Stimulated activated CD4-positive, alpha-beta T cell treated with anti-CD3 and anti-CD28 coated beads, TNF-alpha, amount 100 ng/mL, for 48 hours (primary cell): ENCODE measurements around the gene NHLH1.

ENCODE experiments used
- DNase-seq, 3 donors: peaks; one replicate each; pipeline ENCODE4 v3.0.0-alpha.2; 2020; ENCODE audit warnings: low read depth in 3 of 3

The NHLH1 gene

DNA sequence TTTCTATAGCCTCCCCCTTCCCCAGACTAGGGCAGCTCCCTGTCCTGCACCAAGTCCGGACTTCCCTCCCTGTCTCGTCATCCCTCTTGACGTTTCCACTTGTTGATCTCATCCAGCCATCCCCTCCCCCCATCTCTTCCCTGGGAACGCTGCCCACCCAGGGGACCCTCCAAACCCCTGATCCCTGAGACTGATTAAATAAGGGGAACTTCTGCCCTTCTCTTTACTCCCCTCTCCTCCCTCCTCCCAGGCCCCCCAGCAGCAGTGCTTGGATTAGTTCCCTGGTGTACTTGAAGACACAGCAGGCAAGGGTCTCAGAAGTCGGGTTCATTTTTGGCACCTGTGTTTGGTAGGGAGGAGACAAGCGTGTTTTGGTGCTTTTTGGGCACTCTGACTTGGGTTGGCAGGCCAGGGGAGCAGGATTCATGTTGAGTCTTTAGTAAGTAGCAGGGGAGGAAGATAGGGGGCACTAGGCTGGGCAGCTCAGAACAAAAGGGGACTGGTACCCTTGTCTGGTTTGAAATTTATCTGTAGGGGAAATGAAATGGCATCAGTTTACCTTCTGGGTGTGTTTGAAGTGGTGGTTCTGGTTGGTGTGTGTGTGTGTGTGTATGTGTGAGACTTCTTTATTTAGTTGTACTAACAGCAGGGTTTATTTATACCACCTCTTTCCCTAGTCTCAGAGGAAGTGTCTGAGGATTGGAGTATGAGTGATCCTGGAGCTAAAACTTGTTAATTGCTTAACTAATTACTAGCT lies 44.6 kb downstream of the NHLH1 start:
- no peak for DNase-seq

DNA sequence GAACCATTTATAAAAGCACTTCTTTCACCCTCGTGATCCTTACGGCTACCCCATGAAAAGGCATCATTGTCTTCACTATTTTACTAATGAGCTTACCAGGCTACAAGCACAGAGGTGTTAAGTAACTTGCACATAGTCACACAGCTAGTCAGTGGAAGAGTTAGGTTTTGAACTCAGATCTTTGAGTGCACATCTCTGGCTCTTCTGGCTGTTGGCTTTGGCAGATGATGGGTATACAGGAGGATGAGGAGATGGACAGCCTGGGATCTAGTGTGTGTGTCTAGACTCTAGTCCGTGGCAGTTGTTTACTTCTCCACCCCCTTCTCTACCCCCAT lies 45.1 kb downstream of the NHLH1 start:
- DNase-seq, result no peak

GRCh38 chr1:160413716-160414115 lies 46.8 kb downstream of the NHLH1 start:
- DNase-seq, result no peak

DNA sequence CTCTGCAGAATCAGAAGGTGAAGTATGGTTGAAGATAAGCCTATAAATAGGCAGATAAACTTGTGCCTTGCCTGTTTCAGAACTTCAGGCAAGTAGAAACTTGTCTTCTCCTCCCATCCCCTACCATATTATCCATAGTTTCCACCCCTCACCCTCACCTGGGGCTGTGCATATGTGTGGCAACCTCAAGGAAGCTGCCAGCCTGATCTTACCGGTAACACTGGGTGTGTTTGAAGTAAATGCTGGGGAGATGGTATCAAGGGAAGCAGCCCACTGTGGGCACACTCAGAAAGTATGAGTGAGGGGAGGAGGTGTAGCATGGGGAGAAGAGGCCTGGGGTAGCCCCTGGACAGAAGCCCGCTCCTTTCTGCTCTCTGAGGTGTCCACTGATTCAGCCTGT lies 48.0 kb downstream of the NHLH1 start:
- no peak for DNase-seq

DNA sequence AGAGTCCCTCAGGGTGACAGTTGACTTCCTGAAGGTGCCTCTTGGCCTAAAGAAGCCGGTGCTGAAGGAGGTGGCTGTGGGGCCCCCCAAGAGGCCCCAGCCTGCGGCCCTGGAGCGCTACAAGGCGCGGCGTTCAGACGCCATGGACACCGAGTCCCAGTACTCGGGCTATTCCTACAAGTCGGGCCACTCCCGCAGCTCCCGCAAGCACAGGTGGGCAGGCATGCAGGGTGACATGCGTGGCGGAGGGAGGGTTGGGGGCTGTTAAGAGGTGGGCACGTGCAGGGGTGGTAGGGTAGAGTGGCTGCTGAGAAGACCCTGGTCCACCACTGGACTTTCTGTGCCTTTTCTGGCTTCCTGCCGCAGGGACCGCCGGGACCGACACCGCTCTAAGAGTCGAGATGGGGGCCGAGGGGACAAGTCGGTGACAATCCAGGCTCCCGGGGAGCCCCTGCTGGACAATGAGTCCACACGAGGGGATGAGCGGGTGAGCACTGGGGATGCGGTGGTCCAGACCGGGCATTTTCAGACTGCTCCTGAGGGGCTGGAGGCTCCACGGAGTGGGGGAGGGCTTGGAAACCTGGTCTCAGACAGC lies 48.9 kb downstream of the NHLH1 start:
- DNase-seq, result no peak

GRCh38 chr1:160416369-160416768 lies 49.5 kb downstream of the NHLH1 start:
- DNase-seq, result no peak

DNA sequence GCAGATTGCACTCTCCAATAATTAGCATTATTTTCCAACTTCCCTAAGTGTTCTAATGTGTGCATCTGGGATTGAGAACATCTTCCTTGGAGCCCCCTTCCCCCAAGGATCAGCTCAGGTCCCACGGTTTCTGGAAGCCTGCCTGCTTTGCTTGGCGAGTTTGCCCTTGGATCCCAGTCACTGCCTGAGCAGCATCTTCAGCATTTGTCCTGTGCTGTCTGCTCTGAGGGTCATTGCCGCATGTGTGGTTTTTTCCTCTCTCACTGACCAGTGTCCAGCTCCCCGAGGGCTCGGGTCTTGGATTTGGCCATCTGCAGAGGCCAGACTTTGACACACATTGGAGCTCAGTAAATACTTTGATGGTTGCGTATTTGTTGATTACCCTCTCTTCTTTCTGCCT lies 51.6 kb downstream of the NHLH1 start:
- no peak for DNase-seq

DNA sequence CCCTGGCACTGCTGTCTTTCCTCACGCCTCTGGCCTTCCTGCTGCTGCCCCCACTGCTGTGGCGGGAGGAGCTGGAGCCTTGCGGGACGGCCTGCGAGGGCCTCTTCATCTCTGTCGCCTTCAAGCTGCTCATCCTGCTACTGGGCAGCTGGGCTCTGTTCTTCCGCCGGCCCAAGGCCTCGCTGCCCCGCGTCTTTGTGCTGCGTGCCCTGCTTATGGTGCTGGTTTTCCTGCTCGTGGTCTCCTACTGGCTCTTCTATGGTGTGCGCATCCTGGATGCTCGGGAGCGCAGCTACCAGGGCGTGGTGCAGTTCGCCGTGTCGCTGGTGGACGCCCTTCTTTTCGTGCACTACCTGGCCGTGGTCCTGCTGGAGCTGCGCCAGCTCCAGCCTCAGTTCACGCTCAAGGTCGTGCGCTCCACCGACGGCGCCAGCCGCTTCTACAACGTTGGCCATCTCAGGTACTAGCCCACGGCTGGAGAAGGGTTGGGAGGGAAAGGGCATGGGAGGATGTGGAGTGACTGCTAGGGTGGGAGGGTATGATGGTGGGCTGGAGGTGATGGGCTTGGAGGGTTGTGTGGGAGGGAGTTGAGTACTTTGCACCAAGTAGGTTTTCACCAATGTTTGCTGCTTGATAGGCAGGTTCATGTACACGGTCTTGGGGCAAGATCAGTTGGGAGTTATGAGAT lies 52.4 kb downstream of the NHLH1 start:
- no peak for DNase-seq

DNA sequence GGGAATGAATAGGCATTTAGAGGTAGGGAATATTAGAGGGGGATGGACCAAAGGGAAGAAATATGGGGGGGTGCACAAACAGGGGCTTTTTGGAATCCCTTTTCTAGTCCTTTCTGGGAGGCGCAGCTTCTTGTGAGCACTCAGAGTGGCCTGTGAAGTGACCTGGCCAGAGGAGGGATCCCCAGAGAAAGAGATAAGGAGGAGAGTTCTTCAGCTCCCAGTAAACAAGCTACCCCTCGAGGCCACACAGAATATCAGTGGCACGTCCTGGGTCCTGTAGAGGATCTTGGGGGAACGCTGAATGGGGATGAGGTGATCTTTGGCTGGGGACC lies 52.9 kb downstream of the NHLH1 start:
- no peak for DNase-seq

DNA sequence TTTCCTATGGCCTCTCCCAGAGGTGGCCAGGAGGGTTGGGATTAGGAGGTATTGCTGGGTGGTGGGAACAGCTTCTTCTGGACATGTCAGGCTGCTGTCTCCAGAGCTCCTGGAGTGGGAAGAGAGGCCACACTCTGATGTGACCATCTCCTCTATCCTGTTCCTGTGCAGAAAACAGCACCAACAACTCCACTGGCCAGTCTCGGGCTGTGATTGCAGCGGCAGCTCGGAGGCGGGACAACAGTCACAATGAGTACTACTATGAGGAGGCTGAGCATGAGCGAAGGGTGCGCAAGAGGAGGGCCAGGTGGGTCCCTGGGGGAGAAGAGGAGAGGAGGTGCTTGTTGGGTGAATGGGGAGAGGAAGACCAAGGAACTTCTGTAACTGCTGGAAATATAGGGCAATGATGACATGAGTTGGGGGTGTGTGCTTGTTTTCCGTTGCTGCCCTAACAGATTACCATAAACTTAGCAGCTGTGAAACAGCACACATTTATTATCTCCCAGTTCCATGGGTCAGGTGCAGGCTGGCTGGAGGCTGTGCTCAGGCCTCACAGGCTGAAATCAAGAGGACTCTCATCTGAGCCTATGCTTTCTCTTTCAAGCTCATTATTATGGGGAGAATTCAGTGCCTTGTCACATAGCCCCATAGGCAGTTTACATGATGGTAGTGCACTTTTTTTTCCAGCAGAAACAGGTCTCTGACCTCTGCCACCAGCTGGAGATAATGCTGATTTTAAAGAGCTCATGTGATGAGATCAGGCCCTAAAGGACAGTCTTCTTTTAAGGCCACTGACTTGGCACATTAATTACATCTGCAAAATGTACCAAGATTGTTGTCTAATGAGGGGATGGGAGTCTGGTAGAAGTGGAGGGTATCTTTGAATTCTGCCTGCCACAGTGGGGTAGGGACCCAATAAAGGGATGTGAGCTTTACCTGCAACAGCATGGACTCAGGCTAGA lies 54.3 kb downstream of the NHLH1 start:
- no peak for DNase-seq

DNA sequence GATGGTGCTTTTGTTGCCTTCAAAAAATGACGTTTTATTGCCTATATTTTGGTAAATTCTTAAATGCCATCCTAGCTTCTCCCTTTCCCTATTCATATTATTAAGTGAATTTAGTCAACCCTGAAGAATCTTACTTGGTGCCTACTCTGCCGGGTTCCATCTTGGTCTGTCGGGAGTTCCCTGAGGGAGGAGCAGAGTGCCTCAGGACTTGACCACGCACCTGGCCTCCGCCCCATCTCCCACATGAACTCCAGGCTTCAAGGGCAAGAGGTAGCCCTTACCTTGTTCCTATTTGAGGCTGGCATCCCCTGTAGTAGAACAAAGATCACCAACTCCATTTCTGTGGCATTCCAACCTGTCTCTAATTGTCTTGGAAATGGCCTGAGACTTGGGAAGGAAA lies 55.0 kb downstream of the NHLH1 start:
- no peak for DNase-seq
